H1 (cell line): ENCODE results near the gene UBAP1L. TPM values are rescaled to one million over a fixed set of nuclear protein-coding genes. Genes with fewer than 3 reads are reported as not detected.
A peak's percentile ranks its signal among the peaks of the same experiment; 100 is the strongest.

Source experiments
- CTCF ChIA-PET: fragments of 300-600 bp; sonication (Branson Sonifier 250); formaldehyde crosslinking; loops from one replicate; lab custom pipeline; 2021; ENCODE audit not compliant: partially characterized antibody; lab: Charles Lee
- POLR2A ChIA-PET: fragments of 300-600 bp; sonication (Branson Sonifier 250); formaldehyde crosslinking; loops from one replicate; lab custom pipeline; 2021; ENCODE audit warnings: inconsistent platforms; ENCODE audit not compliant: partially characterized antibody; lab: Charles Lee
- DNase-seq, 2 experiments: peaks; one replicate each; pipeline versions ENCODE4 v3.0.0 to v3.0.0-alpha.2; 2010 to 2022; ENCODE audit warnings: low spot score in 2 of 2, low read depth in 1 of 2, mixed read lengths in 1 of 2
- FAIRE-seq: peaks from 2 replicates; lab custom pipeline; 2011; peaks lifted over from hg19 to GRCh38; lab: Jason Lieb, UNC
- H2AFZ ChIP-seq: 2 replicates; pipeline ENCODE4 v1.8.1; 2012; ENCODE audit warnings: low read length, inconsistent platforms
- H2AK5ac ChIP-seq: 2 replicates; pipeline ENCODE4 v1.6.1; 2013; ENCODE audit warnings: low read depth, low read length
- H2BK120ac ChIP-seq: replicated peaks from 2 replicates; pipeline ENCODE3; 2013; ENCODE audit warnings: low read depth, low read length, inconsistent platforms
- H2BK12ac ChIP-seq: 2 replicates; pipeline ENCODE4 v1.6.1; 2013; ENCODE audit warnings: low read depth, low read length
- H2BK15ac ChIP-seq: 2 replicates; pipeline ENCODE4 v1.6.1; 2013; ENCODE audit warnings: low read length
- H2BK20ac ChIP-seq: 2 replicates; pipeline ENCODE4 v1.6.1; 2013; ENCODE audit warnings: low read length
- H2BK5ac ChIP-seq: 2 replicates; pipeline ENCODE4 v1.6.1; 2013; ENCODE audit warnings: low read depth, low read length
- H3K14ac ChIP-seq: 2 replicates; pipeline ENCODE4 v1.6.1; 2013; ENCODE audit warnings: inconsistent platforms; ENCODE audit not compliant: insufficient read length
- H3K18ac ChIP-seq: 2 replicates; pipeline ENCODE4 v1.6.1; 2013; ENCODE audit warnings: low read length; ENCODE audit errors: extremely low read depth
- H3K23ac ChIP-seq: 2 replicates; pipeline ENCODE4 v1.6.1; 2013; ENCODE audit warnings: inconsistent platforms; ENCODE audit not compliant: insufficient read length
- H3K23me2 ChIP-seq: 2 replicates; pipeline ENCODE4 v1.6.1; 2013; ENCODE audit warnings: low read depth, low read length
- H3K27ac ChIP-seq: 2 replicates; pipeline ENCODE4 v1.6.1; 2011; ENCODE audit warnings: low read depth, low read length, inconsistent platforms
- H3K27me3 ChIP-seq, 4 experiments: replicated peaks in 1 of 4; 1 replicate in 1 of 4; 2 replicates in 3 of 4; pipeline versions ENCODE4 v1.6.1 to v1.8.1; 2011 to 2013; ENCODE audit warnings: low read length in 3 of 4, mild to moderate bottlenecking in 3 of 4, inconsistent platforms in 2 of 4, mixed read lengths in 2 of 4, moderate library complexity in 1 of 4; ENCODE audit not compliant: control insufficient read depth in 3 of 4, insufficient read depth in 3 of 4; ENCODE audit errors: extremely low read depth in 1 of 4
- H3K36me3 ChIP-seq, 4 experiments: 2 replicates each; pipeline versions ENCODE4 v1.6.1 to v1.8.1; 2011 to 2013; ENCODE audit warnings: mild to moderate bottlenecking in 4 of 4, low read length in 3 of 4, moderate library complexity in 2 of 4, control low read depth in 1 of 4, inconsistent platforms in 1 of 4; ENCODE audit not compliant: insufficient read depth in 4 of 4, control insufficient read depth in 2 of 4
- H3K4ac ChIP-seq: replicated peaks from 2 replicates; pipeline ENCODE3; 2013; ENCODE audit warnings: low read length, low read depth, mixed read lengths, inconsistent platforms; ENCODE audit not compliant: insufficient read length
- H3K4me1 ChIP-seq, 4 experiments: replicated peaks in 1 of 4; 1 replicate in 1 of 4; 2 replicates in 3 of 4; pipeline versions ENCODE4 v1.6.1 to v1.8.1; 2011 to 2013; ENCODE audit warnings: low read length in 3 of 4, inconsistent platforms in 2 of 4, mixed read lengths in 1 of 4; ENCODE audit not compliant: insufficient read depth in 4 of 4, control insufficient read depth in 3 of 4
- H3K4me2 ChIP-seq, 2 experiments: 2 replicates each; pipeline versions ENCODE4 v1.6.1 to v1.8.1; 2011 to 2013; ENCODE audit warnings: low read depth in 2 of 2, low read length in 2 of 2, control low read depth in 1 of 2, inconsistent platforms in 1 of 2, mild to moderate bottlenecking in 1 of 2; ENCODE audit not compliant: insufficient read depth in 1 of 2
- H3K4me3 ChIP-seq, 4 experiments: fragments of 200-600, 300-600 bp in 1 of 4; sonication (generic), shearing (Covaris generic), sonication (Bioruptor Twin) in 1 of 4; 2 replicates each; pipeline versions ENCODE4 v1.5.1 to v1.8.1; 2011 to 2016; ENCODE audit warnings: low read length in 4 of 4, low read depth in 3 of 4, control low read depth in 2 of 4, inconsistent platforms in 2 of 4, mild to moderate bottlenecking in 2 of 4, mixed read lengths in 1 of 4, moderate library complexity in 1 of 4; ENCODE audit not compliant: insufficient read depth in 2 of 4; ENCODE audit errors: extremely low read depth in 1 of 4
- H3K56ac ChIP-seq: replicated peaks from 2 replicates; pipeline ENCODE3; 2013; ENCODE audit warnings: low read depth, mild to moderate bottlenecking, mixed read lengths, low read length, inconsistent platforms; ENCODE audit not compliant: insufficient read length
- H3K79me1 ChIP-seq: 2 replicates; pipeline ENCODE4 v1.6.1; 2013; ENCODE audit warnings: low read depth, low read length, control low read depth
- H3K79me2 ChIP-seq, 2 experiments: 2 replicates each; pipeline versions ENCODE4 v1.6.1 to v1.8.1; 2012 to 2013; ENCODE audit warnings: low read length in 2 of 2, mild to moderate bottlenecking in 2 of 2, inconsistent platforms in 1 of 2; ENCODE audit not compliant: insufficient read depth in 2 of 2, control insufficient read depth in 1 of 2
- H3K9ac ChIP-seq, 4 experiments: replicated peaks in 1 of 4; 1 replicate in 1 of 4; 2 replicates in 3 of 4; pipeline versions ENCODE4 v1.6.1 to v1.8.1; 2011 to 2013; ENCODE audit warnings: low read depth in 3 of 4, low read length in 3 of 4, control low read depth in 2 of 4, mild to moderate bottlenecking in 2 of 4, moderate library complexity in 2 of 4, inconsistent platforms in 1 of 4; ENCODE audit errors: extremely low read depth in 1 of 4
- H3K9me3 ChIP-seq, 2 experiments: 2 replicates each; pipeline versions ENCODE4 v1.6.1 to v1.8.1; 2012 to 2013; ENCODE audit warnings: mild to moderate bottlenecking in 2 of 2, moderate library complexity in 2 of 2, control low read depth in 1 of 2, inconsistent platforms in 1 of 2, low read depth in 1 of 2, low read length in 1 of 2, mixed read lengths in 1 of 2; ENCODE audit not compliant: insufficient read depth in 2 of 2
- H4K20me1 ChIP-seq, 2 experiments: replicated peaks in 1 of 2; 2 replicates each; pipeline versions ENCODE3 to v1.8.1; 2011 to 2013; ENCODE audit warnings: inconsistent platforms in 2 of 2, low read length in 2 of 2, mild to moderate bottlenecking in 1 of 2; ENCODE audit not compliant: insufficient read depth in 2 of 2, control insufficient read depth in 1 of 2
- H4K5ac ChIP-seq: 2 replicates; pipeline ENCODE4 v1.6.1; 2013; ENCODE audit warnings: low read length, low read depth, mixed read lengths, inconsistent platforms; ENCODE audit not compliant: insufficient read length
- H4K8ac ChIP-seq: 2 replicates; pipeline ENCODE4 v1.8.0; 2013; ENCODE audit warnings: mild to moderate bottlenecking, moderate library complexity, low read length, inconsistent platforms; ENCODE audit not compliant: insufficient read depth; ENCODE audit errors: extremely low read depth
- H4K91ac ChIP-seq: replicated peaks from 2 replicates; pipeline ENCODE3; 2013; ENCODE audit warnings: low read length, mixed read lengths, inconsistent platforms; ENCODE audit not compliant: insufficient read length
- CEBPB ChIP-seq: IDR thresholded peaks from 2 replicates; pipeline ENCODE4 v1.6.1; 2012; ENCODE audit warnings: low read depth, low read length
- WGBS, 2 experiments: shearing (Covaris generic) in 1 of 2; methylation state at CpG; one replicate each; pipeline versions ENCODE4 v1.1.6 to v1.1.7; 2013 to 2015; ENCODE audit warnings: low lambda C conversion rate in 2 of 2, mixed read lengths in 2 of 2, inconsistent platforms in 1 of 2, low coverage in 1 of 2, missing lambda C conversion rate in 1 of 2; ENCODE audit not compliant: insufficient replicate concordance in 2 of 2, insufficient coverage in 1 of 2, insufficient read length in 1 of 2; ENCODE audit errors: extremely low coverage in 1 of 2, missing lambda C conversion rate in 1 of 2; 5-methylcytosine and 5-hydroxymethylcytosine counted together
- polyA plus RNA-seq, 7 experiments: library from polyadenylated mRNA; depleted of rRNA in 3 of 7; stranded (reverse) in 5 of 7; unstranded in 2 of 7; fragments of >200 nt in 5 of 7; fragments of 200-250 nt in 2 of 7; gene quantifications; 1 replicate in 5 of 7; 2 replicates in 1 of 7; 4 replicates in 1 of 7; pipeline versions ENCODE4 v1.2.1 to v1.2.3, GENCODE V29; 2011 to 2013; ENCODE audit warnings: missing spikeins in 2 of 7, mixed read lengths in 2 of 7
- total RNA-seq: library from RNA; stranded (reverse); fragmentation: NEBNext Ultra II Directional; extraction: Animal tissue kit (Norgen Biotek cat#: 25700); gene quantifications from 2 replicates; pipeline ENCODE4 v1.2.1, GENCODE V29; 2021
- TF ChIP-seq, protein P1 (sequence below): IDR thresholded peaks from 2 replicates; pipeline ENCODE4 v1.6.1; 2012; ENCODE audit warnings: inconsistent platforms

The UBAP1L gene
- total and polyA plus RNA-seq, 2 of the 8 experiments (the other 6 are each of a cell fraction or from before 2014, with no cell fraction given): 0.67 to 1.7 TPM

DNA sequence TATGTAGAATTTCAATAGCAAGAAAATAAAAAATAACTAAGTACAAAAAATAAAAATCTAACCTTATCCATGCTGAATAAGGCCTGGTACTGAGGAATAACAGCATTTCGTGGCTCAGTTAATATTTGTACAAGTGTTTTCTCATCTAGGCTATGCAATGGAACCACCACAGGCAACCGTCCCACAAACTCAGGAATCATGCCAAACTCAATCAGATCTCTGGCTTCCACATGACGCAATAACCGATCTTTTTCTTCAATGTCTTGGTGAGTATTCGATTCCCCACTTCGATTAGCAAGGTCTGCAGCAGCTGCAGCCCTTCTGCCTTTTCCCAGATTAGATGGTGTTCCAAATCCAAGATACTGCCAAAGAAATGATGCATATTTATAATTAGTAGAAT lies 39.7 kb upstream of the UBAP1L start:
- Histone ChIP-seq H4K8ac (no peak overlapping the region), H2BK15ac (no peak overlapping the region), H3K23ac (no peak overlapping the region), H3K4me3 (no peak overlapping the region), H3K27me3 (no peaks in the 10 kb centered on the region), H3K79me1 (no peaks in the 10 kb centered on the region), H2BK20ac (no peak overlapping the region), H3K4me1 (no peaks in the 10 kb centered on the region), H2AFZ (no peak overlapping the region), H3K36me3 (peaks cover 3 to 72% (median 52%) of the 10 kb centered on the region in 4 experiments; a peak in 7 of 8 replicates), H3K23me2 (no peaks in the 10 kb centered on the region), H3K18ac (no peak overlapping the region), H3K79me2 (no peaks in the 10 kb centered on the region), H4K20me1 (no peaks in the 10 kb centered on the region), H3K9ac (no peak overlapping the region), H2BK120ac (no peak overlapping the region), H4K5ac (no peak overlapping the region), H2BK12ac (no peak overlapping the region), H3K9me3 (no peaks in the 10 kb centered on the region), H3K56ac (no peak overlapping the region), H3K27ac (no peak overlapping the region), H3K4me2 (no peak overlapping the region), H4K91ac (no peak overlapping the region), H3K14ac (no peak overlapping the region), H2BK5ac (no peak overlapping the region), H3K4ac (no peak overlapping the region), H2AK5ac (no peak overlapping the region)
- FAIRE-seq: no peak
- DNase-seq: no peak
- 81% methylated on average over 6 of the region's 6 CpGs; no CpG with 5 or more reads in 1 of the 2 experiments for WGBS, 2 experiments
- CTCF ChIA-PET: no interaction called here
- POLR2A ChIA-PET: no interaction called here
- TF ChIP-seq, protein P1, sequence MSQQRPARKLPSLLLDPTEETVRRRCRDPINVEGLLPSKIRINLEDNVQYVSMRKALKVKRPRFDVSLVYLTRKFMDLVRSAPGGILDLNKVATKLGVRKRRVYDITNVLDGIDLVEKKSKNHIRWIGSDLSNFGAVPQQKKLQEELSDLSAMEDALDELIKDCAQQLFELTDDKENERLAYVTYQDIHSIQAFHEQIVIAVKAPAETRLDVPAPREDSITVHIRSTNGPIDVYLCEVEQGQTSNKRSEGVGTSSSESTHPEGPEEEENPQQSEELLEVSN: no peak
- TF ChIP-seq CEBPB: peak; percentile 11; the same call in 1 of the 2 replicates
